Measurements from ENCODE around the gene PTRH1. TPM values are rescaled to one million over a fixed set of nuclear protein-coding genes. Genes with fewer than 3 reads are reported as not detected.

The PTRH1 gene
- total RNA-seq, 1 experiment from 2014 or later: 16.9 TPM

- TF ChIP-seq ZBTB21 (CRISPR knock-in tag; IDR thresholded peaks at IDR 0.05; ENCODE audit: borderline replicate concordance): no peak
- TF ChIP-seq CBFB (CRISPR knock-in tag; IDR thresholded peaks at IDR 0.05; ENCODE audit: low read depth): no peak
- TF ChIP-seq SP1 (CRISPR knock-in tag; conservative IDR thresholded peaks at IDR 0.05): no peak
- no peak for TF ChIP-seq MLX (CRISPR knock-in tag; IDR thresholded peaks at IDR 0.05)
- TF ChIP-seq TP53 (CRISPR knock-in tag; IDR thresholded peaks at IDR 0.05): no peak
- no peak for TF ChIP-seq CREB1 (CRISPR knock-in tag; IDR thresholded peaks at IDR 0.05)
Measured at GRCh38 chr9:127673234-127673633, 42.2 kb downstream of the PTRH1 start (continued).

- ATAC-seq (no peak), DNase-seq (ENCODE audit: low spot score) (no peak)
- no peak overlapping the region for H3K27ac Mint-ChIP-seq
- H3K4me3 Mint-ChIP-seq: no peak overlapping the region
- H3K36me3 Mint-ChIP-seq: peaks cover 17% of the 10 kb centered on the region
- H3K27me3 Mint-ChIP-seq (ENCODE audit: low read depth): no peaks in the 10 kb centered on the region
- CTCF ChIA-PET: interaction anchor here (1.1 to 1.6 kb wide), 3 partner anchors 13 to 164 kb away, joined by 3 to 6 read pairs (median 3); no protein-coding TSS in a partner anchor
- POLR2A ChIA-PET: interaction anchor here (0.6 kb wide), 1 partner anchor 474 kb away, joined by 5 read pairs; no protein-coding TSS in a partner anchor
- H3K4me1 Mint-ChIP-seq: no peaks in the 10 kb centered on the region
- TF ChIP-seq GTF2I (CRISPR knock-in tag; conservative IDR thresholded peaks at IDR 0.05) (no peak), ATF1 (CRISPR knock-in tag; IDR thresholded peaks at IDR 0.05) (no peak), FOXJ3 (CRISPR knock-in tag; IDR thresholded peaks at IDR 0.05; ENCODE audit: borderline replicate concordance) (no peak)
- H3K9me3 Mint-ChIP-seq: no peaks in the 10 kb centered on the region
Measured at GRCh38 chr9:127667906-127668305, 47.6 kb downstream of the PTRH1 start.

DNA sequence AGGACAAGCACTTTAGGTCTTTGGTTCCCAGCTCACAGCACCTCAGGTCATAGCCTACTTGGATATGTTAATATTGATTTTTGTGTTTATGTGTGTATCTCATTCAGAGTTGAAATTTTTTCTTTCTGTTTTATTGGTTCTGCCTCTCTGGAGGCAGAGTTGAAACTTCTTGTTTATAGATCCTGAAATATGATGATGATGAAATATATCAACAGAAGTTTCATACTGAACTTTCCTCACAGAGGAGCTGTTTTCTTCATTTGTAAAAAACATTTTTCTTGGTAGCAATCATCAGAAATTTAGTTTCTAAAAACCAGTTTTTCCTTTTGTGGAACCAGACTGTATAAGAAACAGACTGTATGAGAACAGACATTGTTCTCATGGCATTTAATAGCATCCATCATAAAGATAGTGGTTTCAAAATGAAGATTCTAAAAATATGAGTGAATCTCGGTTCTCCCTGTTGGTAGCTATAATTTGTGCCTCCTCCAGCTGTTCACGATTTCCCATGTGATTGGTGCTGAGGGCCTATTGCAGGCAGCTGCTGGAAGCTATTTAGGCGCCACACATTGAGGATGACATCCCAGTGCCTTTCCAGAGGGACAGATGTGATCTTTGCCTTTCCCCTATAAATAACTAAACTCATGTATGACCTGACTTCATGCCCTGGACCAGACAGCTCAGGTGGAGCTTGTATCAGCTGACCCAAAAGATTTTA lies 48.2 kb downstream of the PTRH1 start:
- CTCF ChIA-PET: interaction anchor here (0.5 to 1.3 kb wide), 3 partner anchors 12 to 164 kb away, joined by 3 to 4 read pairs (median 3); no protein-coding TSS in a partner anchor
- TF ChIP-seq MAX (CRISPR knock-in tag; IDR thresholded peaks at IDR 0.05) (no peak), TEAD4 (CRISPR knock-in tag; IDR thresholded peaks at IDR 0.05) (no peak), HMGA2 (CRISPR knock-in tag; IDR thresholded peaks at IDR 0.05) (no peak), MXD4 (CRISPR knock-in tag; IDR thresholded peaks at IDR 0.05; ENCODE audit: borderline replicate concordance) (no peak), NFYB (CRISPR knock-in tag; conservative IDR thresholded peaks at IDR 0.05; ENCODE audit: low read depth) (no peak)
- TF ChIP-seq, protein P1, sequence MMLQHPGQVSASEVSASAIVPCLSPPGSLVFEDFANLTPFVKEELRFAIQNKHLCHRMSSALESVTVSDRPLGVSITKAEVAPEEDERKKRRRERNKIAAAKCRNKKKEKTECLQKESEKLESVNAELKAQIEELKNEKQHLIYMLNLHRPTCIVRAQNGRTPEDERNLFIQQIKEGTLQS (CRISPR knock-in tag; conservative IDR thresholded peaks at IDR 0.05): no peak
- TF ChIP-seq, protein P2, sequence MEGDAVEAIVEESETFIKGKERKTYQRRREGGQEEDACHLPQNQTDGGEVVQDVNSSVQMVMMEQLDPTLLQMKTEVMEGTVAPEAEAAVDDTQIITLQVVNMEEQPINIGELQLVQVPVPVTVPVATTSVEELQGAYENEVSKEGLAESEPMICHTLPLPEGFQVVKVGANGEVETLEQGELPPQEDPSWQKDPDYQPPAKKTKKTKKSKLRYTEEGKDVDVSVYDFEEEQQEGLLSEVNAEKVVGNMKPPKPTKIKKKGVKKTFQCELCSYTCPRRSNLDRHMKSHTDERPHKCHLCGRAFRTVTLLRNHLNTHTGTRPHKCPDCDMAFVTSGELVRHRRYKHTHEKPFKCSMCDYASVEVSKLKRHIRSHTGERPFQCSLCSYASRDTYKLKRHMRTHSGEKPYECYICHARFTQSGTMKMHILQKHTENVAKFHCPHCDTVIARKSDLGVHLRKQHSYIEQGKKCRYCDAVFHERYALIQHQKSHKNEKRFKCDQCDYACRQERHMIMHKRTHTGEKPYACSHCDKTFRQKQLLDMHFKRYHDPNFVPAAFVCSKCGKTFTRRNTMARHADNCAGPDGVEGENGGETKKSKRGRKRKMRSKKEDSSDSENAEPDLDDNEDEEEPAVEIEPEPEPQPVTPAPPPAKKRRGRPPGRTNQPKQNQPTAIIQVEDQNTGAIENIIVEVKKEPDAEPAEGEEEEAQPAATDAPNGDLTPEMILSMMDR (IDR thresholded peaks at IDR 0.05): no peak
- TF ChIP-seq, protein P3, sequence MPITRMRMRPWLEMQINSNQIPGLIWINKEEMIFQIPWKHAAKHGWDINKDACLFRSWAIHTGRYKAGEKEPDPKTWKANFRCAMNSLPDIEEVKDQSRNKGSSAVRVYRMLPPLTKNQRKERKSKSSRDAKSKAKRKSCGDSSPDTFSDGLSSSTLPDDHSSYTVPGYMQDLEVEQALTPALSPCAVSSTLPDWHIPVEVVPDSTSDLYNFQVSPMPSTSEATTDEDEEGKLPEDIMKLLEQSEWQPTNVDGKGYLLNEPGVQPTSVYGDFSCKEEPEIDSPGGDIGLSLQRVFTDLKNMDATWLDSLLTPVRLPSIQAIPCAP (CRISPR knock-in tag; IDR thresholded peaks at IDR 0.05): no peak
- TF ChIP-seq, protein P4, sequence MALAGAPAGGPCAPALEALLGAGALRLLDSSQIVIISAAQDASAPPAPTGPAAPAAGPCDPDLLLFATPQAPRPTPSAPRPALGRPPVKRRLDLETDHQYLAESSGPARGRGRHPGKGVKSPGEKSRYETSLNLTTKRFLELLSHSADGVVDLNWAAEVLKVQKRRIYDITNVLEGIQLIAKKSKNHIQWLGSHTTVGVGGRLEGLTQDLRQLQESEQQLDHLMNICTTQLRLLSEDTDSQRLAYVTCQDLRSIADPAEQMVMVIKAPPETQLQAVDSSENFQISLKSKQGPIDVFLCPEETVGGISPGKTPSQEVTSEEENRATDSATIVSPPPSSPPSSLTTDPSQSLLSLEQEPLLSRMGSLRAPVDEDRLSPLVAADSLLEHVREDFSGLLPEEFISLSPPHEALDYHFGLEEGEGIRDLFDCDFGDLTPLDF (CRISPR knock-in tag; IDR thresholded peaks at IDR 0.05): no peak
- TF ChIP-seq, protein P5, sequence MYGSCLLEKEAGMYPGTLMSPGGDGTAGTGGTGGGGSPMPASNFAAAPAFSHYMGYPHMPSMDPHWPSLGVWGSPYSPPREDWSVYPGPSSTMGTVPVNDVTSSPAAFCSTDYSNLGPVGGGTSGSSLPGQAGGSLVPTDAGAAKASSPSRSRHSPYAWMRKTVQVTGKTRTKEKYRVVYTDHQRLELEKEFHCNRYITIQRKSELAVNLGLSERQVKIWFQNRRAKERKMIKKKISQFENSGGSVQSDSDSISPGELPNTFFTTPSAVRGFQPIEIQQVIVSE (CRISPR knock-in tag; IDR thresholded peaks at IDR 0.05; ENCODE audit: borderline replicate concordance): no peak
- TF ChIP-seq, protein P6, sequence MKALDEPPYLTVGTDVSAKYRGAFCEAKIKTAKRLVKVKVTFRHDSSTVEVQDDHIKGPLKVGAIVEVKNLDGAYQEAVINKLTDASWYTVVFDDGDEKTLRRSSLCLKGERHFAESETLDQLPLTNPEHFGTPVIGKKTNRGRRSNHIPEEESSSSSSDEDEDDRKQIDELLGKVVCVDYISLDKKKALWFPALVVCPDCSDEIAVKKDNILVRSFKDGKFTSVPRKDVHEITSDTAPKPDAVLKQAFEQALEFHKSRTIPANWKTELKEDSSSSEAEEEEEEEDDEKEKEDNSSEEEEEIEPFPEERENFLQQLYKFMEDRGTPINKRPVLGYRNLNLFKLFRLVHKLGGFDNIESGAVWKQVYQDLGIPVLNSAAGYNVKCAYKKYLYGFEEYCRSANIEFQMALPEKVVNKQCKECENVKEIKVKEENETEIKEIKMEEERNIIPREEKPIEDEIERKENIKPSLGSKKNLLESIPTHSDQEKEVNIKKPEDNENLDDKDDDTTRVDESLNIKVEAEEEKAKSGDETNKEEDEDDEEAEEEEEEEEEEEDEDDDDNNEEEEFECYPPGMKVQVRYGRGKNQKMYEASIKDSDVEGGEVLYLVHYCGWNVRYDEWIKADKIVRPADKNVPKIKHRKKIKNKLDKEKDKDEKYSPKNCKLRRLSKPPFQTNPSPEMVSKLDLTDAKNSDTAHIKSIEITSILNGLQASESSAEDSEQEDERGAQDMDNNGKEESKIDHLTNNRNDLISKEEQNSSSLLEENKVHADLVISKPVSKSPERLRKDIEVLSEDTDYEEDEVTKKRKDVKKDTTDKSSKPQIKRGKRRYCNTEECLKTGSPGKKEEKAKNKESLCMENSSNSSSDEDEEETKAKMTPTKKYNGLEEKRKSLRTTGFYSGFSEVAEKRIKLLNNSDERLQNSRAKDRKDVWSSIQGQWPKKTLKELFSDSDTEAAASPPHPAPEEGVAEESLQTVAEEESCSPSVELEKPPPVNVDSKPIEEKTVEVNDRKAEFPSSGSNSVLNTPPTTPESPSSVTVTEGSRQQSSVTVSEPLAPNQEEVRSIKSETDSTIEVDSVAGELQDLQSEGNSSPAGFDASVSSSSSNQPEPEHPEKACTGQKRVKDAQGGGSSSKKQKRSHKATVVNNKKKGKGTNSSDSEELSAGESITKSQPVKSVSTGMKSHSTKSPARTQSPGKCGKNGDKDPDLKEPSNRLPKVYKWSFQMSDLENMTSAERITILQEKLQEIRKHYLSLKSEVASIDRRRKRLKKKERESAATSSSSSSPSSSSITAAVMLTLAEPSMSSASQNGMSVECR (CRISPR knock-in tag; IDR thresholded peaks at IDR 0.05; ENCODE audit: borderline replicate concordance): no peak

More for the DNA sequence above, 48.2 kb downstream of the PTRH1 start:
- POLR2A ChIA-PET: no interaction called here
- Mint-ChIP-seq H3K9me3 (no peaks in the 10 kb centered on the region), H3K36me3 (peaks cover 20% of the 10 kb centered on the region), H3K4me3 (no peak overlapping the region), H3K27ac (no peak overlapping the region), H3K27me3 (ENCODE audit: low read depth) (no peaks in the 10 kb centered on the region), H3K4me1 (no peaks in the 10 kb centered on the region)
- DNase-seq (ENCODE audit: low spot score) (no peak), ATAC-seq (no peak)

All from WTC11 (cell line).